HL-60 (cell line): ENCODE data around the gene GPER1.

Experiments used
- CTCF ChIP-seq: IDR thresholded peaks from one replicate; pipeline ENCODE4 v1.5.1; 2011; ENCODE audit warnings: low read length, control low read depth, inconsistent platforms; ENCODE audit not compliant: insufficient read depth
- GABPA ChIP-seq: IDR thresholded peaks from 2 replicates; pipeline ENCODE4 v1.6.1; 2012; ENCODE audit warnings: low read depth
- POLR2AphosphoS5 ChIP-seq: IDR thresholded peaks from 2 replicates; pipeline ENCODE4 v1.6.1; 2012; ENCODE audit warnings: low read depth
- TF ChIP-seq, protein P1 (sequence below): IDR thresholded peaks from 2 replicates; pipeline ENCODE4 v1.6.1; 2012; ENCODE audit warnings: low read depth; ENCODE audit not compliant: insufficient replicate concordance

DNA sequence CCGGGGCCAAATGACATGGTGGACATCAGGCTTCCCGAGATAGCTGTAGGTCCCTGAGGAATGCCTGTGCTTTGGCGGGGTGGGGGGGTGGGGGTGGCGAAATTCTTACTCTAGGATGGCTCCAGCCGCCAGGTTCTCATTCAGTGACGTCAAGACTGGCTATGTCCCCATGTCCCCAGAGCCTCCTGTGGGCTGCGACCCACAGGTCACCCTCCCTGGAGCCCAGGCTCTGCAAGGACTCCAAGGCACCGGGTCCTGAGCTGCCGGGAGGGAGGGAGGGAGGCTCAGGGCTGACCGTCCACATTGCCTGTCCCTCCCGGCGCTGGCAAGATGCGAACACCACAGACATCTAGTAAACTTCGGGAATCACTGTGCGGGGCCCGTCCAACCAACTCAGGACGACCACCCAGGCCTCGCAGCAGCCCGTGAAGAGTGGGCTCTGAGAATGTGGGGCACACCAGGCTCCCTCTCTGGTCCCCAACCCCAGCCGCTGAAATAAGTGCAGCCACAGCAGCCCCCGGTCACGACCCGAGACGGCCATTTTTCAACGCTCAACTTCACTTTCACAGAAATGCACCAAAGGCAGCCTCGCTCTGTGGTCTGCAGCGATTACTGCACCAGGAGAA is 31.0 kb upstream of the GPER1 start:
- TF ChIP-seq CTCF = no peak
- TF ChIP-seq, protein P1, sequence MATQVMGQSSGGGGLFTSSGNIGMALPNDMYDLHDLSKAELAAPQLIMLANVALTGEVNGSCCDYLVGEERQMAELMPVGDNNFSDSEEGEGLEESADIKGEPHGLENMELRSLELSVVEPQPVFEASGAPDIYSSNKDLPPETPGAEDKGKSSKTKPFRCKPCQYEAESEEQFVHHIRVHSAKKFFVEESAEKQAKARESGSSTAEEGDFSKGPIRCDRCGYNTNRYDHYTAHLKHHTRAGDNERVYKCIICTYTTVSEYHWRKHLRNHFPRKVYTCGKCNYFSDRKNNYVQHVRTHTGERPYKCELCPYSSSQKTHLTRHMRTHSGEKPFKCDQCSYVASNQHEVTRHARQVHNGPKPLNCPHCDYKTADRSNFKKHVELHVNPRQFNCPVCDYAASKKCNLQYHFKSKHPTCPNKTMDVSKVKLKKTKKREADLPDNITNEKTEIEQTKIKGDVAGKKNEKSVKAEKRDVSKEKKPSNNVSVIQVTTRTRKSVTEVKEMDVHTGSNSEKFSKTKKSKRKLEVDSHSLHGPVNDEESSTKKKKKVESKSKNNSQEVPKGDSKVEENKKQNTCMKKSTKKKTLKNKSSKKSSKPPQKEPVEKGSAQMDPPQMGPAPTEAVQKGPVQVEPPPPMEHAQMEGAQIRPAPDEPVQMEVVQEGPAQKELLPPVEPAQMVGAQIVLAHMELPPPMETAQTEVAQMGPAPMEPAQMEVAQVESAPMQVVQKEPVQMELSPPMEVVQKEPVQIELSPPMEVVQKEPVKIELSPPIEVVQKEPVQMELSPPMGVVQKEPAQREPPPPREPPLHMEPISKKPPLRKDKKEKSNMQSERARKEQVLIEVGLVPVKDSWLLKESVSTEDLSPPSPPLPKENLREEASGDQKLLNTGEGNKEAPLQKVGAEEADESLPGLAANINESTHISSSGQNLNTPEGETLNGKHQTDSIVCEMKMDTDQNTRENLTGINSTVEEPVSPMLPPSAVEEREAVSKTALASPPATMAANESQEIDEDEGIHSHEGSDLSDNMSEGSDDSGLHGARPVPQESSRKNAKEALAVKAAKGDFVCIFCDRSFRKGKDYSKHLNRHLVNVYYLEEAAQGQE = no peak
- no peak for TF ChIP-seq GABPA
- TF ChIP-seq POLR2AphosphoS5 = no peak
